Measurements from ENCODE around the gene AADACL4. TPM values are rescaled to one million over a fixed set of nuclear protein-coding genes. Genes with fewer than 3 reads are reported as not detected.

The AADACL4 gene
- total and polyA plus RNA-seq, 2 donors (not counting 1 experiment from before 2014, with no cell fraction given): not detected

Small RNA genes lying within 50 kb of the gene (small RNA-seq; reads per million reads assigned to genes)
- gene AC244670.1 (ENCODE audit: insufficient read length, low read depth, low replicate concordance): not detected

Other genes with a start within 250 kb of the AADACL4 start
- gene DHRS3, start 25.9 kb upstream of the AADACL4 start, total RNA-seq: 0.29 and 0.37 TPM in 2 replicates
- gene DHRS3, start 25.9 kb upstream of the AADACL4 start, polyA plus RNA-seq: 0.37 and 1.4 TPM in 2 replicates
- gene AADACL3, start 72.0 kb downstream of the AADACL4 start, total RNA-seq: not detected in 2 replicates
- gene AADACL3, start 72.0 kb downstream of the AADACL4 start, polyA plus RNA-seq: not detected in 2 replicates
- not detected in 2 replicates for gene CFAP107, start 102.1 kb downstream of the AADACL4 start, total RNA-seq
- not detected in 2 replicates for gene CFAP107, start 102.1 kb downstream of the AADACL4 start, polyA plus RNA-seq
- not detected in 2 replicates for gene PRAMEF12, start 129.7 kb downstream of the AADACL4 start, total RNA-seq
- gene PRAMEF12, start 129.7 kb downstream of the AADACL4 start, polyA plus RNA-seq: not detected in 2 replicates
- not detected in 2 replicates for gene PRAMEF1, start 147.3 kb downstream of the AADACL4 start, total RNA-seq
- not detected in 2 replicates for gene PRAMEF1, start 147.3 kb downstream of the AADACL4 start, polyA plus RNA-seq
- not detected in 2 replicates for gene PRAMEF11, start 187.3 kb downstream of the AADACL4 start, total RNA-seq
- not detected in 2 replicates for gene PRAMEF11, start 187.3 kb downstream of the AADACL4 start, polyA plus RNA-seq
- not detected in 2 replicates for gene HNRNPCL1, start 204.6 kb downstream of the AADACL4 start, total RNA-seq
- not detected in 2 replicates for gene HNRNPCL1, start 204.6 kb downstream of the AADACL4 start, polyA plus RNA-seq
- gene PRAMEF2, start 213.0 kb downstream of the AADACL4 start, total RNA-seq: not detected in 2 replicates
- gene PRAMEF2, start 213.0 kb downstream of the AADACL4 start, polyA plus RNA-seq: not detected in 2 replicates
- gene PRAMEF4, start 242.1 kb downstream of the AADACL4 start, total RNA-seq: not detected in 2 replicates
- not detected in 2 replicates for gene PRAMEF4, start 242.1 kb downstream of the AADACL4 start, polyA plus RNA-seq

Measured in B cell (primary cell).